ENCODE results near the gene DDX1. TPM values are rescaled to one million over a fixed set of nuclear protein-coding genes. Genes with fewer than 3 reads are reported as not detected.
A peak's percentile ranks its signal among the peaks of the same experiment; 100 is the strongest.

Gene DDX1
- total RNA-seq, 1 donor from 2014 or later, result 130 TPM

- no peak for DNase-seq (ENCODE audit: low read depth)
These were observed 29.2 kb upstream of the DDX1 start for GRCh38 chr2:15562354-15563031.

DNA sequence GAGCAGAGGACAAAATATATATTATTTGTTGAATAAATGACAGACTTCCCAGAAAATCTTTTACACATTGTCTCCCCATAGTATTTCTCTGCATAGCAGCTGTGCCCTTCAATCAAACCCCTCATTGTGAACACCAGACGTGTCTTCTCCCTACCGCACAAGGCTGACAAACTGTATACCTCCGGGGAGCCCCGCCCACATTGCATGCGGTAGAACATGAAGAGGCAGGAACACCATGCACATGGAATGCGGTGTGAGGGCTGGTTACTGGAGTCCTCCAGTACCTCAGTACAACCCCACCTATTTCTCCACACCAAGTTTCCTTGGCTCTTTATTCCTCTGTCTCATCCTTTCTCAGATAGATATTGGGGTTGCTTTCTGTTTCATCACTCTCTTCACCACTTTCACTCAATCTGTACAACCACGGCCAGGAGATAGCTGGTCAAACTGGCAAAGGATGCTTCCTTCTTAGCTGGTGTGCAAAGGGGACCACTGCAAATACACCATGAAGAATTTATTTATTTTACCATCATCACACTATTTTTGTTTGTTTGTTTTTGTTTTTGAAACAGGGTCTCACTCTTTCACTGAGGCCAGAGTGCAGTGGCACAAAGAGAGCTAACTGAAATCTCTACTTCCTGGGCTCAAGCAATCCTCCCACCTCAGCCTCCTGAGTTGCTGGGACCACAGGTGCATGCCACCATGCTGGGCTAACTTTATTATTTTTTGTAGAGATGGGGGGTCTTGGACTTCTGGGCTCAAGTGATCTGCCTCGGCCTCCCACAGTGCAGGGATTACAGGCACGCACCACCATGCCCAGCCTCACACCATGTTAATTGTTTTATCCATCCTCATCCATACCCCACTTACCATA lies 28.2 kb upstream of the DDX1 start:
- no peak for DNase-seq (ENCODE audit: low read depth)

DNA sequence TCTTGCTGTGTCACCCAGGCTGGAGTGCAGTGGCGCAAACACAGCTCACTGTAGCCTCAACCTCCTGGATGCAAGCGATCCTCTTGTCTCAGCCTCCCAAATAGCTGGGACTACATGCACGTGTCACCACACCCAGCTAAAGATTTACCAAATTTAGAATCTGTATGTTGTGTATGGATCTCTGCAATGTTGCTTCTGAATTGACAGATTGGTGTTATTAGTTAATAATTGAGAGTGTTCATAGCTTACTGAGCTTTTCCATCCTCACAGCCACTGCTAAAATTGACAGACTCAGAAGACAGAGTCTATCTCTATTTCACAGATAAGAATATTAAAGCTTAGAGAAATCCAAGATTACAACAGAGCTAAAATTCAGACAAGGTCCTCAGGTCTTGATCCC lies 26.3 kb upstream of the DDX1 start:
- DNase-seq (ENCODE audit: low read depth), result no peak

GRCh38 chr2:15565994-15566671 lies 25.5 kb upstream of the DDX1 start:
- no peak for DNase-seq (ENCODE audit: low read depth)

DNA sequence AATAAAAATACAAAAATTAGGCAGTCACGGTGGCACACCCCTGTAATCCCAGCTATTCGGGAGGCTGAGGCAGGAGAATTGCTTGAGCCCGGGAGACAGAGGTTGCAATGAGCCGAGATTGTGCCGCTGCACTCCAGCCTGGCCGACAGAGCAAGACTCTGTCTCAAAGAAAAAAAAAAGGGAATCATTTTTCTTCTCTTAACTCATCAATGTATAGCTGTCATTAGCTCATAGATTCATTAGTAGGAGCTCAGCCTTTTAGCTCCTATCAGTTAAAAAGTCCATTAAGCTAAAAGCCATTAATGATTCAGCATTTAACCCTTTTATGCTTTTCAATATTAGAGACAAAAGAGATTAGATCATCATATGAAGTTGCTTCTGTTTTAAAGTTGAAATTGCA lies 24.8 kb upstream of the DDX1 start:
- no peak for DNase-seq (ENCODE audit: low read depth)

- no peak for DNase-seq (ENCODE audit: low read depth)
These were observed 22.8 kb upstream of the DDX1 start for GRCh38 chr2:15568874-15569273.

- no peak for DNase-seq (ENCODE audit: low read depth)
These were observed 21.6 kb upstream of the DDX1 start for GRCh38 chr2:15570104-15570503.

- no peak for DNase-seq (ENCODE audit: low read depth)
These were observed 19.9 kb upstream of the DDX1 start for GRCh38 chr2:15571729-15572128.

DNA sequence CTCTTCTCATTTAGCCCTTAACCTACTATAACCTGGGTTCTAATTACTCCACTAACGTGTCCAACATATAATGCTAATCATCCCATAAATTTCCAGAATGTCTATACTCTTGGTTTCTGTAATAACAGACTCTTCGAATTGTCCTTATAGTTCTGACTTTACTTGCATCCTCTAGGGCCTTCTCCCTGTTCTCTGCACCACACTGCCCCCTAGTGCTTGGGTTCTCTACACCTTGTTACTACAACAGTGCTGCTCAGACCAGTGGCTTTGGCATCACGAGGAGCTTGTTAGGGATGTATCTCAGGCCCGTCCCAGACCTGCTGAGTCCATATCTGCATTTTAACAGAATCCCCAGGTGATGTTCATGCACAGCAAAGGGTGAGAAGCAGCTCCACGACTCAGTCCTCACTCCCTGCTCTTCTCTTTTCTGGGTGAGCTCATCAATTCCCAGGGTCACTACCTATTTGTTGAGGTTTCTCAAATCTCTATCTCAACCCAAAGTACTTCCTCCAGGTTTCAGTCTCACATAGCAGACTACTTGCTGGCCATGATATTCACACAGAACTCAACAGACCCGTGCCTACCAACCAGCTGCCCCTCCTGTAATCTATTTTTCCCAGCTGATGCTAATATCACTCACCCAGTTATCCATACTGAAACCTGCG lies 14.5 kb upstream of the DDX1 start:
- peak; percentile 75 for DNase-seq (ENCODE audit: low read depth)

GRCh38 chr2:15579641-15580040 lies 12.0 kb upstream of the DDX1 start:
- DNase-seq (ENCODE audit: low read depth), result peak; percentile 89

DNA sequence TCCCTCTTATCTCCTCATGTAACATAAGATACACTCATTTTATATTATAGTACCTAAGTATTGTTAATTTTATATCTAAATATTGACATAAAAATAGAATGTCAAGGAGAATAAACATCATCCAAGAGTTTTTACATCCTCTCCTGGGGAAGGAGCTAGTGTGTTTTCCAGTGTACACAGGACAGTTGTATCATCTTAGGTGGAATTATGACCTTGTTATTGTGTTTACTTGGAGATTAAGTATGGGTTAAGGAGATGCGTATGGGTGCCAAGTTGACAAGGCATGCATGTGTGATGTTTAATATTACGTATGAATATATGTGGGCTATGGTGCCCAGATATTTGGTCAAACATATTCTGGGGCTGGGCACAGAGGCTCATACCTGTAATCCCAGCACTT lies 11.2 kb upstream of the DDX1 start:
- DNase-seq (ENCODE audit: low read depth), result no peak

- DNase-seq (ENCODE audit: low read depth), result no peak
These were observed 8.8 kb upstream of the DDX1 start for GRCh38 chr2:15582710-15583357.

- DNase-seq (ENCODE audit: low read depth), result no peak
These were observed 7.8 kb upstream of the DDX1 start for GRCh38 chr2:15583826-15584225.

DNA sequence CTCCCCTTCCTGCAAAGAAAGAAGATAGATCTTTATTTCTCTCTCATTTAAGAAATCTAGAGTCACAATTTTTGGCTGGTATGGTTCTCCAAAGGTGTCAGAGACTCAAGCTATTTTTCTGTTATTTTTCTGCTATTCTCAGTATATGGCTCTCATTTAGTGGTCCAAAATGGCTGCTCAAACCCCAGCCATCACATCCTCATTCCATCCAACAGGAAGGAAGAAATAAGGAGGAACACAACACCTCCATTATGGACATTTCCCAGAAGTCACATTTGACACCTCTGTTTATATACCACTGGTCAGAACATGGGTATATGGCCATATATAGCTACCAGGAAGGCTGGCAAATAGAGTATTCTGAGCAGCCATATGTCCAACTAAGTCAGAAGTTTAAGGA lies 7.4 kb upstream of the DDX1 start:
- no peak for DNase-seq (ENCODE audit: low read depth)

- peak; percentile 33 for DNase-seq (ENCODE audit: low read depth)
These were observed 6.8 kb upstream of the DDX1 start for GRCh38 chr2:15584767-15585469.

DNA sequence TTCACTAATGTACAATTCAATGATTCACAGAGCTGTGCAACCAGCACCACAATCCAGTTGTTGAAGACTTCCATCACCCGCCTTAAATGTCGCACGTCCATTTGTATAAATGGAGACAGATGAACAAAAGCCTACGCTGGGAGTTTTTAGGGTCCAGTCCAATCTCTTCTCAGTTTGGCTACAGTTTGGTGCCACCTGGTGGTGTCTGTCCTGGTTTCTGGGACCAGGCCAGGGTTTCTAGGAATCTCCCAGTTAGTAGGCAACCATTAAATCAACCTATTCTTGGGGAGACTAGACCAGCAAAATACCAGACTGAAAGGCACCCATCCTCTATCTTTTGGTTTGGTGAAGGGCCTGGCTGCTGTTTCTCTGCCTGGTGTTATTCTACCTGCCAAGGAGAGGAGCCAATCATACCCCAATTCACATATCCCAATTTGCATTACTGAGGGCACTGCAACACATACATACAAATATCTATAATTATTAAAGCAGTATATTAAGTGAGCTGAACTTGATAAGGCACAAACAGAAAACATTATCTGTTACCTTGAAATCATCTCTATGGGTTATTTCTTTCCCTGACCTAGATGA lies 3.2 kb upstream of the DDX1 start:
- peak; percentile 49 for DNase-seq (ENCODE audit: low read depth)

DNA sequence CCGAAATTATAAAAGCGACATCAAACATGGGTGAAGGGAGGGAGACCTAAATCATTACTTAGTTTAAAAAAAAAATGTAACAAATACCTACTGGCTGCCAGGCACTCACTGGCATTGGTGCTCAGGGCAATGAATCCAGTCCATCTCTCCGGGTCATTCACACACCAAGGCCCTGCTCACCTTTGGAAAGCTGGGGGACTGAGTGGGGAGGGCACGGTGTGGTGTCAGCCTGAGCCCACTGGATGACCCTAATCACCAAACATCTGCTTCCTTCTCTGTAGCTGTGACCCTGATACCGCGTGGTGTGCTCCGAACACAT lies 336 bp upstream of the DDX1 start:
- DNase-seq (ENCODE audit: low read depth), result no peak

DNA sequence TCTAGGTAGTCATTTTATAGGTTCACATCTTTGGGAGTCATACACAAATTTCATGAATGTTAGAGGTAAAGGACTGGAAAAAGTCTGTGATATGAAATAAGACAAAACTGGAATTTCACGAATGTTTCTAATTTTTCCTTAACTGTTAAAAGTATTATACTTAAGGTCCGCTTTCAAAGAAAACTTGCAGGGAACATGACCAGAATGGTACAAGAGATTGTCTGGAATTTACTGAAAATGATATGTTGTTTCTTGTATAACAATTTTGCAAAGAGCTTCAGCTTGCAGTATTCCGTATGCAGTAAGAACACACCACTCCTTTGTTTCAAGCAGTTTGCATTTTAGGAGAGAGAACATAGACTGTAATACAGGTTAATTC lies 1.6 kb downstream of the DDX1 start:
- no peak for DNase-seq (ENCODE audit: low read depth)

GRCh38 chr2:15594291-15595256 lies 2.9 kb downstream of the DDX1 start:
- DNase-seq (ENCODE audit: low read depth), result no peak

Measured in renal cortical epithelial cell (primary cell).